ENCODE measurements around the gene ADAM21.
"Not testable (repeated sequence)": the region's sequence is repeated elsewhere in the genome, so short reads cannot be mapped to it uniquely, and the experiment has no call there.

Gene ADAM21

GRCh38 chr14:70425354-70425753, 26.6 kb upstream of the ADAM21 start:
- Histone ChIP-seq H3K27ac (replicated peaks) (no peak overlapping the region), H3K27me3 (ENCODE audit: insufficient read depth, poor library complexity, severe bottlenecking) (no peaks in the 10 kb centered on the region), H3K4me3 (replicated peaks; ENCODE audit: insufficient read depth, low read length) (no peak overlapping the region)
- no peak for TF ChIP-seq GABPA (IDR thresholded peaks at IDR 0.05; ENCODE audit: low read depth)
- no peak for TF ChIP-seq SPI1 (IDR thresholded peaks at IDR 0.05; ENCODE audit: borderline replicate concordance, low read depth)
- TF ChIP-seq POLR2AphosphoS5 (IDR thresholded peaks at IDR 0.05; ENCODE audit: low read depth) = no peak
- no peak for TF ChIP-seq CTCF (IDR thresholded peaks at IDR 0.05; ENCODE audit: insufficient read depth, low read length)
- no peak for TF ChIP-seq REST (IDR thresholded peaks at IDR 0.05; ENCODE audit: insufficient replicate concordance, low read depth)
- DNase-seq (ENCODE audit: low read depth in 1 of 2, low spot score in 1 of 2) = no peak

- not testable (repeated sequence) for H3K4me3 ChIP-seq (replicated peaks; ENCODE audit: insufficient read depth, low read length); H3K27me3 ChIP-seq (ENCODE audit: insufficient read depth, poor library complexity, severe bottlenecking); DNase-seq (ENCODE audit: low read depth in 1 of 2, low spot score in 1 of 2); H3K27ac ChIP-seq (replicated peaks)
Measured at GRCh38 chr14:70426555-70426954, 25.4 kb upstream of the ADAM21 start.

GRCh38 chr14:70436867-70437266, 15.1 kb upstream of the ADAM21 start:
- DNase-seq (ENCODE audit: low read depth in 1 of 2, low spot score in 1 of 2) = no peak
- Histone ChIP-seq H3K4me3 (replicated peaks; ENCODE audit: insufficient read depth, low read length) (no peak overlapping the region), H3K27ac (replicated peaks) (no peak overlapping the region), H3K27me3 (ENCODE audit: insufficient read depth, poor library complexity, severe bottlenecking) (no peaks in the 10 kb centered on the region)
- TF ChIP-seq GABPA (IDR thresholded peaks at IDR 0.05; ENCODE audit: low read depth) (no peak), SPI1 (IDR thresholded peaks at IDR 0.05; ENCODE audit: borderline replicate concordance, low read depth) (no peak), CTCF (IDR thresholded peaks at IDR 0.05; ENCODE audit: insufficient read depth, low read length) (no peak), REST (IDR thresholded peaks at IDR 0.05; ENCODE audit: insufficient replicate concordance, low read depth) (no peak), POLR2AphosphoS5 (IDR thresholded peaks at IDR 0.05; ENCODE audit: low read depth) (no peak)

GRCh38 chr14:70441641-70442040, 10.3 kb upstream of the ADAM21 start:
- Histone ChIP-seq H3K27ac (replicated peaks) (no peak overlapping the region), H3K27me3 (ENCODE audit: insufficient read depth, poor library complexity, severe bottlenecking) (no peaks in the 10 kb centered on the region), H3K4me3 (replicated peaks; ENCODE audit: insufficient read depth, low read length) (no peak overlapping the region)
- no peak for DNase-seq (ENCODE audit: low read depth in 1 of 2, low spot score in 1 of 2)
- TF ChIP-seq GABPA (IDR thresholded peaks at IDR 0.05; ENCODE audit: low read depth) = no peak

- Histone ChIP-seq H3K4me3 (replicated peaks; ENCODE audit: insufficient read depth, low read length) (no peak overlapping the region), H3K27ac (replicated peaks) (no peak overlapping the region), H3K27me3 (ENCODE audit: insufficient read depth, poor library complexity, severe bottlenecking) (no peaks in the 10 kb centered on the region)
- DNase-seq (ENCODE audit: low read depth in 1 of 2, low spot score in 1 of 2) = no peak
- TF ChIP-seq REST (IDR thresholded peaks at IDR 0.05; ENCODE audit: insufficient replicate concordance, low read depth) = no peak
- TF ChIP-seq POLR2AphosphoS5 (IDR thresholded peaks at IDR 0.05; ENCODE audit: low read depth) = no peak
- TF ChIP-seq SPI1 (IDR thresholded peaks at IDR 0.05; ENCODE audit: borderline replicate concordance, low read depth) = no peak
- no peak for TF ChIP-seq CTCF (IDR thresholded peaks at IDR 0.05; ENCODE audit: insufficient read depth, low read length)
- TF ChIP-seq GABPA (IDR thresholded peaks at IDR 0.05; ENCODE audit: low read depth) = no peak
Measured at GRCh38 chr14:70442750-70443149, 9.2 kb upstream of the ADAM21 start.
